Stromal cell of bone marrow (primary cell): ENCODE results near the gene SLC9A2.
A peak's percentile ranks its signal among the peaks of the same experiment; 100 is the strongest.

Experiments used
- DNase-seq: peaks from one replicate; pipeline ENCODE4 v3.0.0-alpha.2; 2012; ENCODE audit warnings: low read depth

SLC9A2 gene

GRCh38 chr2:102726128-102727087, 107.1 kb downstream of the SLC9A2 start:
- no peak for DNase-seq

GRCh38 chr2:102735416-102736109, 116.2 kb downstream of the SLC9A2 start:
- no peak for DNase-seq

- no peak for DNase-seq
These were observed 116.7 kb downstream of the SLC9A2 start for GRCh38 chr2:102736110-102736409.

GRCh38 chr2:102736410-102737409, 117.4 kb downstream of the SLC9A2 start:
- peak; percentile 19 for DNase-seq

- no peak for DNase-seq
These were observed 118.1 kb downstream of the SLC9A2 start for GRCh38 chr2:102737431-102737830.

- DNase-seq = no peak
These were observed 123.9 kb downstream of the SLC9A2 start for GRCh38 chr2:102743259-102743658.

DNA sequence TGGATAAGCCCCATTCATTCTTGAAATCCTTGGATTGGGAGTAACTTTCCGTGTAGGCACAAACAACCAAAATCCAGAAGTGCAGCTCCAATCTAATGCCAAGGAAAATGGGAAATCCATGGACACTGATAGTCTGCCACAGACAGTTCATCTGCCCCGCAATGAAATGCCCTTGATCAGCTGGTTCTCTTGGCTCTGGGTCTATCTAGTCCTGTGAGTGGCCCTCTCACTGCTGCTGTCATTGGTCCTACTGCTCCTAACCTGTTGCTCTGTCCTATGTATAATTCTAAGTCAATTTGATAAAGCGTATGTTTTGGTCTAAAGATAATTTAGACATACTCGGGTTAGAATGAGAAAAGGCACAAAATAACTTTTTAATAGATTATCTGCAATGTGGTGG, 128.8 kb downstream of the SLC9A2 start:
- DNase-seq = no peak

DNA sequence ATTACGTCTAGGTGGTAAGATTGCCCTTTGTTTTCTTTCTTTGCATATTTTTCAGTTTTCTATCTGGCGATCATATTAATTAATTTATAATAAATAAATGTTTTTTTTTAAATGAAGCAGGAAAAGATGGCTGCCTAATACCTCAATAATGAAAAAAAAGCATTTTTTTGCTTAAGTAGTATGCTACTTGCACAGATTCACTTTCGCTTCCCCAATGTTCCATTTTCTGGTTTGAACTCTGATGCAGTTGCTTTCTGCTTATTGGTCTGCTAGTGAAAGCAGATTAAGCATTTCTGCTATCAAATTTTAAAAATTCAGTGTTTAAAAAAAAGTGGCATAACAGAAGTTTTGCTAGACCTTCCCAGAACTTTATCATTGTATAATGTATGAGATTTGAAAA, 130.6 kb downstream of the SLC9A2 start:
- DNase-seq = no peak

DNA sequence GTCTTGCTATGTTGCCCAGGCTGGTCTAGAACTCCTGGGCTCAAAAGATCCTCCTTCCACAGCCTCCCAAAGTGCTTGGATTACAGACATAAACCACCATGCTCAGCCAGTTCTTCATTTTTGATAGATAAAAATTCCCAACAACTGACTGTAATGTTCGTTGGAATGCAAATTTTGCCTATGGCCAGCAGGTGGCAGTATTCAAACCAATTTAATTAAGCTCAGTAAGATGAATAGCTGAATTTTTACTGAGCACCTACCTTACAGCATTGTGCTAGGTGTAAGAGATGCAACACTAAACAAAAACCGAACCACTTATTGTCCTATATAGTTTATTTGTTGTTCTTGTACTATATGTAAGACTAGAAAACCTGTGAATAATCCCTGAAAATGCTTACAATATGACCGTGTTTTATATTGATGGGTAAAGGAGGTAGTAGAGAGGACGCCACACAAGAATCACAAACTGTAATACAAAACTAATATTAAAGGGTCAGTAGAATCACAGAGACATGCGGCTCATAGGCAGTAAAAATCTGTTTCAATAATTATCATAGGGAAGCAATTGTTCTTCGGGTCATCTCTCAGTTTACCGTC, 134.3 kb downstream of the SLC9A2 start:
- DNase-seq = peak; percentile 31

- no peak for DNase-seq
These were observed 135.2 kb downstream of the SLC9A2 start for GRCh38 chr2:102754456-102755145.

GRCh38 chr2:102755284-102755683, 135.9 kb downstream of the SLC9A2 start:
- DNase-seq = no peak

GRCh38 chr2:102758439-102758838, 139.1 kb downstream of the SLC9A2 start:
- no peak for DNase-seq
